HTERT RPE-1 (cell line): ENCODE results near the gene CCSER2.
"Not testable (repeated sequence)": the region's sequence is repeated elsewhere in the genome, so short reads cannot be mapped to it uniquely, and the experiment has no call there.

Experiments used
- in situ Hi-C: fragments of 300-500 bp; cut with MboI; formaldehyde crosslinking; loops from 4 replicates; pipeline ENCODE4 v1.14.3; 2020; ENCODE audit warnings: low sequenced_read_pairs

CCSER2 gene

GRCh38 chr10:84310470-84310869 lies 17.9 kb upstream of the CCSER2 start:
- in situ Hi-C loops: no loop called here

- in situ Hi-C loops: no loop called here
Measured at GRCh38 chr10:84311576-84311975, 16.8 kb upstream of the CCSER2 start.

GRCh38 chr10:84312816-84313215 lies 15.6 kb upstream of the CCSER2 start:
- in situ Hi-C loops: no loop called here

- in situ Hi-C loops: no loop called here
Measured at GRCh38 chr10:84314275-84314674, 14.1 kb upstream of the CCSER2 start.

GRCh38 chr10:84317174-84317573 lies 11.2 kb upstream of the CCSER2 start:
- in situ Hi-C loops: no loop called here

- in situ Hi-C loops: no loop called here
Measured at GRCh38 chr10:84321902-84322301, 6.5 kb upstream of the CCSER2 start.

- in situ Hi-C loops: not testable (repeated sequence)
Measured at GRCh38 chr10:84323566-84323965, 4.8 kb upstream of the CCSER2 start.

- in situ Hi-C loops: not testable (repeated sequence)
Measured at GRCh38 chr10:84326995-84327394, 1.4 kb upstream of the CCSER2 start.

GRCh38 chr10:84329196-84329611 lies 815 bp downstream of the CCSER2 start:
- in situ Hi-C loops: no loop called here

- in situ Hi-C loops: no loop called here
Measured at GRCh38 chr10:84329986-84330651, 1.7 kb downstream of the CCSER2 start.

- in situ Hi-C loops: no loop called here
Measured at GRCh38 chr10:84331091-84331490, 2.7 kb downstream of the CCSER2 start.

- in situ Hi-C loops: no loop called here
Measured at GRCh38 chr10:84333864-84334451, 5.6 kb downstream of the CCSER2 start.

- in situ Hi-C loops: no loop called here
Measured at GRCh38 chr10:84334811-84335210, 6.4 kb downstream of the CCSER2 start.

GRCh38 chr10:84335516-84335915 lies 7.1 kb downstream of the CCSER2 start:
- in situ Hi-C loops: no loop called here

- in situ Hi-C loops: no loop called here
Measured at GRCh38 chr10:84336406-84337090, 8.2 kb downstream of the CCSER2 start.

GRCh38 chr10:84337199-84337598 lies 8.8 kb downstream of the CCSER2 start:
- in situ Hi-C loops: no loop called here

- in situ Hi-C loops: no loop called here
Measured at GRCh38 chr10:84339025-84339424, 10.6 kb downstream of the CCSER2 start.

- in situ Hi-C loops: no loop called here
Measured at GRCh38 chr10:84340187-84340586, 11.8 kb downstream of the CCSER2 start.

GRCh38 chr10:84340632-84341537 lies 12.5 kb downstream of the CCSER2 start:
- in situ Hi-C loops: no loop called here

GRCh38 chr10:84341538-84341856 lies 13.1 kb downstream of the CCSER2 start:
- in situ Hi-C loops: no loop called here

- in situ Hi-C loops: no loop called here
Measured at GRCh38 chr10:84341983-84342382, 13.6 kb downstream of the CCSER2 start.
